Omental fat pad (tissue), 4 donors: ENCODE results near the gene ASPN. TPM values are rescaled to one million over a fixed set of nuclear protein-coding genes. Genes with fewer than 3 reads are reported as not detected.

Experiments
- ATAC-seq: fragments of 150-250 bp; one replicate; pipeline ENCODE4 v1.9.1; 2016; ENCODE audit warnings: mild to moderate bottlenecking, moderate library complexity; ENCODE audit not compliant: low FRiP score
- DNase-seq: peaks from one replicate; pipeline ENCODE4 v3.0.0-alpha.2; 2019; ENCODE audit warnings: low spot score
- CTCF ChIP-seq, 3 donors: fragments of 450-650 bp; IDR thresholded peaks; one replicate each; pipeline ENCODE4 v1.5.1; 2016 to 2017; ENCODE audit warnings: antibody characterized with exemption in 3 of 3, mild to moderate bottlenecking in 3 of 3, moderate library complexity in 2 of 3
- total RNA-seq, 4 donors: library from RNA; depleted of rRNA; stranded (reverse); fragments of >200 nt; gene quantifications; one replicate each; pipeline ENCODE4 v1.1.0, GENCODE V29; 2016

Gene ASPN
- total RNA-seq, 4 donors from 2014 or later, result 4.8 to 17.7 (median 11.4) TPM

GRCh38 chr9:92463387-92463786, 18.9 kb downstream of the ASPN start:
- no peak for ATAC-seq
- DNase-seq, result no peak
- TF ChIP-seq CTCF (IDR thresholded peaks at IDR 0.05), result no peak

GRCh38 chr9:92457576-92457975, 24.7 kb downstream of the ASPN start:
- ATAC-seq (no peak), DNase-seq (no peak)
- TF ChIP-seq CTCF (IDR thresholded peaks at IDR 0.05), result no peak

- TF ChIP-seq CTCF (IDR thresholded peaks at IDR 0.05), result no peak
- no peak for ATAC-seq
- DNase-seq, result no peak
Measured at GRCh38 chr9:92455217-92455616, 27.1 kb downstream of the ASPN start.

GRCh38 chr9:92446536-92446935, 35.8 kb downstream of the ASPN start:
- ATAC-seq, result no peak
- TF ChIP-seq CTCF (IDR thresholded peaks at IDR 0.05), result no peak
- no peak for DNase-seq

- DNase-seq, result no peak
- TF ChIP-seq CTCF (IDR thresholded peaks at IDR 0.05), result no peak
- ATAC-seq, result no peak
Measured at GRCh38 chr9:92444841-92445240, 37.5 kb downstream of the ASPN start.

- no peak for DNase-seq
- no peak for TF ChIP-seq CTCF (IDR thresholded peaks at IDR 0.05)
- ATAC-seq, result no peak
Measured at GRCh38 chr9:92440751-92441046, 41.6 kb downstream of the ASPN start.

GRCh38 chr9:92439921-92440750, 42.2 kb downstream of the ASPN start:
- no peak for TF ChIP-seq CTCF (IDR thresholded peaks at IDR 0.05)
- DNase-seq (no peak), ATAC-seq (no peak)
